HepG2 (cell line): ENCODE measurements around the gene DUSP5. TPM values are rescaled to one million over a fixed set of nuclear protein-coding genes. Genes with fewer than 3 reads are reported as not detected.

Experiments
- ATAC-seq: fragments of 200-7000 bp; cut with Tn5 transposase; 3 replicates; pipeline ENCODE4 v1.9.1; 2020; ENCODE audit warnings: mild to moderate bottlenecking, moderate library complexity
- BruUV-seq: library from RNA; stranded (reverse); fragments of 400-500 nt; replicated peaks from 2 replicates; lab custom pipeline; 2021; lab: Mats Ljungman, UMichigan
- CTCF ChIA-PET: fragments of 300-600 bp; formaldehyde crosslinking; extraction: SDS; loops from one replicate; lab custom pipeline; 2021; ENCODE audit warnings: low total read pairs, inconsistent platforms, low intra/inter-chr PET ratio; lab: Yijun Ruan, JAX
- POLR2A ChIA-PET: fragments of 350-600 bp; sonication (Branson Sonifier 250); formaldehyde crosslinking; loops from one replicate; lab custom pipeline; 2020; ENCODE audit warnings: antibody characterized with exemption, inconsistent platforms; lab: Yijun Ruan, JAX
- DNase-seq: peaks from one replicate; pipeline ENCODE4 v3.0.0-alpha.2; 2015; ENCODE audit warnings: low spot score
- FAIRE-seq: peaks from 3 replicates; lab custom pipeline; 2011; peaks lifted over from hg19 to GRCh38; lab: Jason Lieb, UNC
- H2AFZ ChIP-seq: one replicate; pipeline ENCODE4 v1.6.1; 2011; ENCODE audit warnings: low read length, inconsistent platforms
- H3K27ac ChIP-seq: fragments of 300-600 bp; 3 replicates; pipeline ENCODE4 v1.8.0; 2011; ENCODE audit warnings: mixed run types, mild to moderate bottlenecking, mixed read lengths, low read length, inconsistent platforms; ENCODE audit not compliant: insufficient read depth; ENCODE audit errors: extremely low read length
- H3K27me3 ChIP-seq, 2 experiments: fragments of 200-600 bp in 1 of 2; 2 replicates in 1 of 2; 3 replicates in 1 of 2; pipeline versions ENCODE4 v1.6.0 to v1.8.0; 2011; ENCODE audit warnings: low read length in 2 of 2, mild to moderate bottlenecking in 2 of 2, moderate library complexity in 2 of 2, inconsistent platforms in 1 of 2; ENCODE audit not compliant: insufficient read depth in 2 of 2, control insufficient read depth in 1 of 2
- H3K36me3 ChIP-seq, 2 experiments: fragments of 200-600 bp in 1 of 2; replicated peaks in 1 of 2; 2 replicates in 1 of 2; 3 replicates in 1 of 2; pipeline versions ENCODE4 v1.5.1 to v1.8.0; 2011; ENCODE audit warnings: low read length in 2 of 2, inconsistent platforms in 1 of 2; ENCODE audit not compliant: insufficient read depth in 2 of 2, control insufficient read depth in 1 of 2
- H3K4me1 ChIP-seq: 2 replicates; pipeline ENCODE4 v1.5.1; 2012; ENCODE audit warnings: low read length, inconsistent platforms; ENCODE audit not compliant: insufficient read depth
- H3K4me2 ChIP-seq: 2 replicates; pipeline ENCODE4 v1.6.0; 2011; ENCODE audit warnings: low read depth, low read length, inconsistent platforms
- H3K4me3 ChIP-seq, 3 experiments: fragments of 200-600 bp in 1 of 3; sonication (generic), shearing (Covaris generic) in 1 of 3; replicated peaks in 1 of 3; 2 replicates each; pipeline ENCODE4 v1.5.1; 2011 to 2016; ENCODE audit warnings: low read length in 3 of 3, inconsistent platforms in 2 of 3, low read depth in 2 of 3, mild to moderate bottlenecking in 2 of 3, control low read depth in 1 of 3, mixed read lengths in 1 of 3; ENCODE audit not compliant: insufficient read depth in 1 of 3
- H3K79me2 ChIP-seq: one replicate; pipeline ENCODE4 v1.6.1; 2011; ENCODE audit warnings: low read length, inconsistent platforms; ENCODE audit not compliant: insufficient read depth
- H3K9ac ChIP-seq: 2 replicates; pipeline ENCODE4 v1.6.0; 2011; ENCODE audit warnings: mild to moderate bottlenecking, low read depth, low read length, inconsistent platforms; ENCODE audit not compliant: insufficient read depth
- H3K9me3 ChIP-seq: 2 replicates; pipeline ENCODE4 v1.5.1; 2012; ENCODE audit warnings: mild to moderate bottlenecking, low read length
- H4K20me1 ChIP-seq: 2 replicates; pipeline ENCODE4 v1.6.0; 2011; ENCODE audit warnings: inconsistent platforms, mild to moderate bottlenecking, low read length, moderate library complexity; ENCODE audit not compliant: insufficient read depth
- ARHGAP35 ChIP-seq: sonication (generic); formaldehyde crosslinking; IDR thresholded peaks from 2 replicates; pipeline ENCODE4 v1.9.0; 2022; ENCODE audit warnings: mild to moderate bottlenecking, inconsistent platforms, moderate library complexity, missing genetic modification reagents, borderline replicate concordance
- HDAC6 ChIP-seq: fragments of 200-600 bp; sonication (generic); IDR thresholded peaks from 2 replicates; pipeline ENCODE4 v1.7.0; 2017; ENCODE audit warnings: mild to moderate bottlenecking, antibody characterized with exemption, low read length, low read depth
- PTBP1 ChIP-seq: fragments of 200-400 bp; formaldehyde crosslinking; IDR thresholded peaks from 2 replicates; pipeline ENCODE4 v1.6.1; 2018; ENCODE audit warnings: low read length, low read depth; ENCODE audit not compliant: poor library complexity, severe bottlenecking
- RXRA ChIP-seq: sonication (generic); formaldehyde crosslinking; IDR thresholded peaks from 2 replicates; pipeline ENCODE4 v1.5.1; 2020; ENCODE audit warnings: missing genetic modification reagents
- ZBTB33 ChIP-seq: sonication (generic); formaldehyde crosslinking; IDR thresholded peaks from 2 replicates; pipeline ENCODE4 v1.4.0; 2020; ENCODE audit warnings: missing genetic modification reagents
- ZFP36 ChIP-seq: fragments of 150-350 bp; IDR thresholded peaks from 2 replicates; pipeline ENCODE4 v1.6.1; 2018; ENCODE audit warnings: borderline replicate concordance, low read length, low read depth; ENCODE audit not compliant: partially characterized antibody
- ZNF430 ChIP-seq: sonication (generic); formaldehyde crosslinking; IDR thresholded peaks from 2 replicates; pipeline ENCODE4 v1.9.0; 2021; ENCODE audit warnings: mild to moderate bottlenecking, missing genetic modification reagents
- ZNF547 ChIP-seq: sonication (generic); formaldehyde crosslinking; IDR thresholded peaks from 2 replicates; pipeline ENCODE4 v1.5.1; 2020; ENCODE audit warnings: mild to moderate bottlenecking, missing genetic modification reagents
- ZNF629 ChIP-seq: sonication (generic); formaldehyde crosslinking; conservative IDR thresholded peaks from 2 replicates; pipeline ENCODE4 v1.5.0; 2020; ENCODE audit warnings: missing genetic modification reagents
- WGBS: methylation state at CpG from one replicate; pipeline ENCODE4 v1.1.6; 2017; ENCODE audit warnings: low lambda C conversion rate; 5-methylcytosine and 5-hydroxymethylcytosine counted together
- in situ Hi-C: cut with HindIII; loops from 2 replicates; pipeline ENCODE4 v1.10.0; 2017; ENCODE audit warnings: low pct_unique_long_range_greater_than_20kb; ENCODE audit not compliant: extremely low pct_ligation_motif_present
- intact Hi-C: fragments of 100-400 bp; cut with micrococcal nuclease; formaldehyde crosslinking; loops from one replicate; pipeline ENCODE4 v1.10.0; 2022; ENCODE audit not compliant: unreplicated experiment
- polyA plus RNA-seq, 8 experiments: library from polyadenylated mRNA; depleted of rRNA in 3 of 8; stranded (reverse) in 7 of 8; unstranded in 1 of 8; fragments of >200 nt; fragmentation: Illumina TruSeq in 4 of 8; extraction: Trizol in 4 of 8; gene quantifications; 2 replicates each; pipeline versions ENCODE4 v1.2.1 to v1.2.3, GENCODE V29; 2011 to 2016; ENCODE audit warnings: low read depth in 4 of 8, missing spikeins in 1 of 8, mixed read lengths in 1 of 8; ENCODE audit not compliant: insufficient read depth in 1 of 8
- total RNA-seq, 5 experiments: library from RNA; depleted of rRNA; stranded (reverse); fragments of >200 nt; fragmentation: Illumina TruSeq; extraction: Trizol; gene quantifications; 2 replicates each; pipeline ENCODE4 v1.2.3, GENCODE V29; 2016; ENCODE audit warnings: low read depth in 1 of 5

Gene DUSP5
- total and polyA plus RNA-seq, 2 of the 13 experiments (the other 11 are each of a cell fraction or from before 2014, with no cell fraction given): 1.4 to 3.7 TPM

- POLR2A ChIA-PET: no interaction called here
These were observed 7.5 kb downstream of the DUSP5 start for GRCh38 chr10:110505130-110505770.

More at GRCh38 chr10:110505130-110505770, 7.5 kb downstream of the DUSP5 start:
- Histone ChIP-seq H3K4me2 (no peak overlapping the region), H4K20me1 (no peaks in the 10 kb centered on the region), H3K4me3 (no peak overlapping the region)
- ATAC-seq: no peak
- whole genome bisulfite sequencing: 93% methylated on average over 6 of the region's 6 CpGs
- TF ChIP-seq HDAC6: no peak
- no peak for TF ChIP-seq PTBP1
- no peak for TF ChIP-seq RXRA (CRISPR knock-in tag)
- TF ChIP-seq ZNF430: no peak
- TF ChIP-seq ZFP36: no peak
- no peak for TF ChIP-seq ZBTB33 (CRISPR knock-in tag)
- TF ChIP-seq ZNF547 (CRISPR knock-in tag): no peak
- peak; percentile 56 for TF ChIP-seq ZNF629 (CRISPR knock-in tag)
- TF ChIP-seq ARHGAP35: no peak
- TF ChIP-seq, all 625 proteins: peak for 1
- Histone ChIP-seq H3K27me3 (peaks cover 0 to 12% of the 10 kb centered on the region in 2 experiments; a peak in 3 of 5 replicates), H3K79me2 (no peaks in the 10 kb centered on the region), H3K27ac (no peak overlapping the region), H3K4me1 (peaks cover 14% of the 10 kb centered on the region), H3K9me3 (no peaks in the 10 kb centered on the region), H2AFZ (no peak overlapping the region), H3K36me3 (no peaks in the 10 kb centered on the region), H3K9ac (no peak overlapping the region)
- DNase-seq: no peak
- no peak for FAIRE-seq
- in situ Hi-C loops (no loop called here), intact Hi-C loops (no loop called here)
- CTCF ChIA-PET: no interaction called here
- BruUV-seq: no TSS peak
